Measurements from ENCODE around the gene MTHFSD. TPM values are rescaled to one million over a fixed set of nuclear protein-coding genes. Genes with fewer than 3 reads are reported as not detected.

The MTHFSD gene
- total RNA-seq, 2 experiments from 2014 or later = 28.7 to 29.1 TPM

DNA sequence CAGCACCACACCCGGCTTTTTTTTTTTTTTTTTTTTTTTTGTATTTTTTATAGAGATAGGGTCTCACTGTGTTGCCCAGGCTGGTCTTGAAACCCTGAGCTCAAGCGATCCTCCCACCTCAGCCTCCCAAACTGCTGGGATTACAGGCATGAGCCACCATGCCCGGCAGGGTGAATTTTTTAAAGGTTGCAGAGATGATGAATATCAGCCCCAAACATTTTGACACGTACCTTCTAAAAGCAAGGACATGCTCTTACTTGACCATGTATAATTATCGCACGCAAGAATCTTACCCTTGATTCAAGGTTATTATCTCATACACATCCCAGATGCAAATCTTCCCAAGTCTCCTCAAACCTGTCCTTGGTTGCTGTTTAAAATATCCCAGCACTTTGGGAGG lies 7.3 kb upstream of the MTHFSD start:
- CTCF ChIA-PET = interaction anchor here (0.7 kb wide), 1 partner anchor 1779 kb away, joined by 5 read pairs; no protein-coding TSS in a partner anchor

DNA sequence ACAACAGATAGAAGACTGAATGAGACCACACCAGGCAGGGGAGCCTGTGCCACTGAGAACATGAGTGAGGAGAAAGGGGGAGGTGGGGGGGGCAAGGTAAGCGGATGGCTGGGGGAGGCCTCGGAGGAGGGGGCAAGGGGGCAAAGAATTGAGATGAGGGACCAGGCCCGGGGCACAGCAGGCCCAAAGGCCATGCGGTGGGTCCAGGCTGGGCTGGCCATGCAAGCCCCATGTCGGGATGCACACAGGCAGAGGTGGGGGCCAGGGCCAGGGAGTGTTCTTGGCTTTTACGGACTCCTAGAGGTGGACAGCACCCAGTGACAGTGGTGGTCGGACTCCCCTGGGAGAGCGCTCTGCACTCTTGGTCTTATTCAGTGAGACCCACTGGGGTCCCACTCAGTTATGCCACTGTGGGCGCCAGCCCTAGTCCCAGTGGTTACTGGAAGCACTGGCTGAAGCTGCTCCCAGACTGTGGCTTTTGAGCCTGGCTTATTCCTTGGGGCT lies 4.8 kb upstream of the MTHFSD start:
- peaks cover 25% of the 10 kb centered on the region for H3K27me3 Mint-ChIP-seq

More for the DNA sequence above, 7.3 kb upstream of the MTHFSD start:
- DNase-seq = no peak
- Mint-ChIP-seq H3K36me3 (ENCODE audit: low read depth) (no peaks in the 10 kb centered on the region), H3K4me3 (no peak overlapping the region), H3K4me1 (peaks cover 11% of the 10 kb centered on the region), H3K27ac (no peak overlapping the region), H3K9me3 (no peaks in the 10 kb centered on the region), H3K27me3 (peaks cover 41% of the 10 kb centered on the region)
- POLR2A ChIA-PET = no interaction called here

DNA sequence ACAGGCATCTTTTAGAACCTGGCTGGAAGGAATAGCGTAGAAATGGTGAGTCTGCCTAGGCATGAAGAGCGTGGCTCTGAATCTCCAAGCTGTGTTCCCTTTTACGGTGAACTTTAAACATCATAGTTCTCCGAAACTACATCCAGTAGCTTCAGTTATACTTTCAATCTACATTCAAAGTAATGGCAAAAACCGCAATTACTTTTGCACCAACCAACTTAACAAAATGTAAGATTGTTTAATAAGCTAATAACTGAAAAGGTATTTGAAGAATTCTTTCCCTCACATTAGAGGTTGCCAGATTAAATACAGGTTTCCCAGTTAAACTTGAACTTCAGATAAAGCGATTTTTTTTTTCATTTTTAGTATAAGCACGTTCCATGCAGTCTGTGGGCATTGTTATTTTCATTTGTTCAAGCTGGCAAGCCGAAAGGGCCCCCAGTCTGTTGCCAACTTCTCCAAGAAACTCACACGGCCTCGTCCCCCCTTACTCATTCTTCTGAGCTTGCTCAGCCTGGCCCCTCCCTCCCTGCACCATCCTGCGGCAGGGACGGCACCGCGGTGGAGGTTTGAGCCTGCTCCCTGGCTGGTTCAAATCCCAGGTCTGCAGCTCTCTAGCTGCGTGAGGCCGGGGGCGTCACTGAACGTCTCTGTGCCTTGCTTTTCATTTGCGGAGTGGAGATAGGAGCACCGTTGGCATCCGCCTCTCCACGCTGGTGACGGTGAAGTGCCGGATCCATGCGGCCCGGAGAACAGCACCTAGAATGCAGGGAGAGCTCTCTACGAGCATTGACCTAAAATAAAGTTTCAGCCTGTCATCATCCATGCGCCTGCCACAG lies 3.5 kb upstream of the MTHFSD start:
- Mint-ChIP-seq H3K27ac (no peak overlapping the region), H3K4me3 (no peak overlapping the region), H3K9me3 (no peaks in the 10 kb centered on the region), H3K36me3 (ENCODE audit: low read depth) (peaks cover 6% of the 10 kb centered on the region), H3K27me3 (peaks cover 13% of the 10 kb centered on the region), H3K4me1 (peaks cover 15% of the 10 kb centered on the region)
- ChIA-PET POLR2A (no interaction called here), CTCF (interaction anchor here (0.7 to 1.5 kb wide), 3 partner anchors 13 to 316 kb away, joined by 3 to 5 read pairs (median 4); no protein-coding TSS in a partner anchor)
- no peak for DNase-seq

More for the DNA sequence above, 4.8 kb upstream of the MTHFSD start:
- POLR2A ChIA-PET = no interaction called here
- H3K4me1 Mint-ChIP-seq = peaks cover 13% of the 10 kb centered on the region
- peaks cover 3% of the 10 kb centered on the region for H3K36me3 Mint-ChIP-seq (ENCODE audit: low read depth)
- CTCF ChIA-PET = no interaction called here
- DNase-seq = no peak
- H3K27ac Mint-ChIP-seq = no peak overlapping the region
- H3K4me3 Mint-ChIP-seq = no peak overlapping the region
- no peaks in the 10 kb centered on the region for H3K9me3 Mint-ChIP-seq

DNA sequence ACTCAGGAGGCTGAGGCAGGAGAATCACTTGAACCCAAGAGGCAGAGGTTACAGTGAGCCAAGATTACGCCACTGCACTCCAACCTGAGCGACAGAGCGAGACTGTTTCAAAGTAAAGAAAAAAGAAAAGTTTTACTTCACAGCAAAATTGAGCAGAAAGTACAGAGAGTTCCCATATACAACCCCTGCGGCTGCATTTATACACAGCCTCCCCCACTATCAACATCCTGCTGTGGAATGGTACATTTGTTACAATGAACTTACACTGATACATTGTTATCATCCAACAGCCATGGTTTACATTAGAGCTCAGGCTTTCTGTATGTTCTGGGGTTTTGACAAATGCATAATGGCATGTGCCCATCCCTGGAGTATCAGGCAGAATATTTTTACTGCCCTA lies 2.6 kb upstream of the MTHFSD start:
- H3K4me1 Mint-ChIP-seq = peaks cover 19% of the 10 kb centered on the region
- POLR2A ChIA-PET = no interaction called here
- H3K27me3 Mint-ChIP-seq = peaks cover 11% of the 10 kb centered on the region
- peaks cover 8% of the 10 kb centered on the region for H3K36me3 Mint-ChIP-seq (ENCODE audit: low read depth)
- CTCF ChIA-PET = interaction anchor here (1.5 kb wide), 1 partner anchor 12 kb away, joined by 3 read pairs; no protein-coding TSS in a partner anchor
- no peak for DNase-seq
- no peak overlapping the region for H3K4me3 Mint-ChIP-seq
- H3K9me3 Mint-ChIP-seq = no peaks in the 10 kb centered on the region
- H3K27ac Mint-ChIP-seq = no peak overlapping the region

DNA sequence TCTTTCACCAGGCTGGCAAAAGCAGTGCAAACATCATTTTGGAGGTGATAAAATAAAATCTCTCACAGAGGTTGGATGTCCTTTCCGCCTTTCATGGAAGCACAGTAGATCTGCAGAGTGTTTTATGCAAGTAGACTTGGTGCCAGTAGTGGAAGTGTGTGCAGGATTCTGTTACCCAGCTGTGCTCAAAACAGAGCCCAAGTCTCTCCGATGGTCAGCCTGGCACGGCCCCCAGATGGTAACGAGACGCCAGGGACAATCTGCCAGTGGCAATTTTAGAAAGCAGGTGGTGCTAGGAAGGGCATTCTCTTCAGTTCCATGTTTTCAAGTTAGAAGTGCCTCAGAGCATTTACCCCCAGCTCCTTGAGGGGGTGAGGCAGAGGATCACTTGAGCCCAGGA lies 1.5 kb upstream of the MTHFSD start:
- no peak for DNase-seq
- Mint-ChIP-seq H3K27me3 (peaks cover 11% of the 10 kb centered on the region), H3K4me1 (peaks cover 21% of the 10 kb centered on the region), H3K36me3 (ENCODE audit: low read depth) (peaks cover 8% of the 10 kb centered on the region), H3K9me3 (no peaks in the 10 kb centered on the region), H3K27ac (no peak overlapping the region), H3K4me3 (peak overlapping the region; percentile 93)
- ChIA-PET POLR2A (no interaction called here), CTCF (no interaction called here)

DNA sequence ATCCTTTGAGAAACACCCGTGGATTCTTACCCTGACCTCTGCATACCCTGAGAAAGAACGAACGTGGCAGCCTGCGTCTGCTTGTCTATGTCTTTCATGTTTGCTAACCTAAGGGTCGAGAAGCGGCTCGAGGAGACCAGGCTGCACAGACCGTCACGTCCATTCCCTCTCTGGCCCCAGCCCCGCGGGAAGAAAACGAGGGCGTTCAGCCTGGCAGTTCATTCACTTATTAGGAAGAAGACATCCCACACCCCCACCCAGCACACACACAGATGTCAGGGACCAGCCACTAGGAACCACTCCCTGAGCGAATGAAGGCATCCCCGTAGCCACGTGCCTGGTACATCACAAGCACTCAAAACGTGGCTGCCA lies 655 bp upstream of the MTHFSD start:
- CTCF ChIA-PET = interaction anchor here (0.9 kb wide), 1 partner anchor 36 kb away, joined by 4 read pairs; no protein-coding TSS in a partner anchor
- H3K9me3 Mint-ChIP-seq = no peaks in the 10 kb centered on the region
- POLR2A ChIA-PET = no interaction called here

DNA sequence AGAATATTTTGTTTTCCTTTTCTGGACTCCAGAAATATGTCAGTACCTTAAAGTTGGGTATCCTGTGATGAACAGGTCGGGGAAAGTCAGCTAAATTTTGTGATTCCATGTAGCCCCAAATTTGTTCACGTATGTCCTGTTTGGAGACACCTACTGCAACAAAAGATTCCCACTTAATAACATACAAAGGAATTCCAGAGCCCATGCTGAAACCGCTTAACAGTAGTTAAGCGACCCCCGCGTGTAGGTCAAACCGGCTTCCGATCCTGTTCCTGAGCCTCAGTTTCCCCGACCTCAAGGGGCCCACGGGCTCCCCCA lies 477 bp downstream of the MTHFSD start:
- ChIA-PET POLR2A (no interaction called here), CTCF (no interaction called here)
- H3K9me3 Mint-ChIP-seq = no peaks in the 10 kb centered on the region
- peak overlapping the region; percentile 93 for H3K4me3 Mint-ChIP-seq
- no peak for DNase-seq
- H3K4me1 Mint-ChIP-seq = peaks cover 21% of the 10 kb centered on the region
- H3K27me3 Mint-ChIP-seq = peaks cover 7% of the 10 kb centered on the region
- H3K36me3 Mint-ChIP-seq (ENCODE audit: low read depth) = peaks cover 8% of the 10 kb centered on the region
- H3K27ac Mint-ChIP-seq = peak overlapping the region; percentile 99

More for the DNA sequence above, 655 bp upstream of the MTHFSD start:
- Mint-ChIP-seq H3K4me3 (peak overlapping the region; percentile 93), H3K36me3 (ENCODE audit: low read depth) (peaks cover 8% of the 10 kb centered on the region), H3K27me3 (peaks cover 7% of the 10 kb centered on the region), H3K27ac (peak overlapping the region; percentile 99), H3K4me1 (peaks cover 21% of the 10 kb centered on the region)
- DNase-seq = no peak

DNA sequence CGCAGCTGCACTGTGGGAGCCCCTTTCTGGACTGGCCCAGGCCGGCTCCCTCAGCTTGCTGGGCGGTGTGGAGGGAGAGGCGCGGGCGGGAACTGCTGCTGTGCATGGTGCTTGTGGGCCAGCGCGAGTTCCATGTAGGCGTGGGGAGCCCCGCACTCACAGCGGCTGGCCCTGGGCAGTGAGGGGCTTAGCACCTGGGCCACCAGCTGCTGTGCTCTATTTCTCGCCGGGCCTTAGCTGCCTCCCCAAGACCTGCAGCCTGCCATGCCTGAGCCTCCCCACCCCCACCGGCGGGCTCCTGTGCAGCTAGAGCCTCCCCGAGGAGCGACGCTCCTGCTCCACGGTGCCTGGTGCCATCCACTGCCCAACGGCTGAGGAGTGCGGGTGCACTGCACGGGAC lies 1.7 kb downstream of the MTHFSD start:
- POLR2A ChIA-PET = no interaction called here
- Mint-ChIP-seq H3K27me3 (peaks cover 7% of the 10 kb centered on the region), H3K36me3 (ENCODE audit: low read depth) (peaks cover 8% of the 10 kb centered on the region), H3K27ac (no peak overlapping the region), H3K4me1 (peaks cover 24% of the 10 kb centered on the region), H3K4me3 (peak overlapping the region; percentile 93), H3K9me3 (no peaks in the 10 kb centered on the region)
- CTCF ChIA-PET = no interaction called here
- DNase-seq = no peak

DNA sequence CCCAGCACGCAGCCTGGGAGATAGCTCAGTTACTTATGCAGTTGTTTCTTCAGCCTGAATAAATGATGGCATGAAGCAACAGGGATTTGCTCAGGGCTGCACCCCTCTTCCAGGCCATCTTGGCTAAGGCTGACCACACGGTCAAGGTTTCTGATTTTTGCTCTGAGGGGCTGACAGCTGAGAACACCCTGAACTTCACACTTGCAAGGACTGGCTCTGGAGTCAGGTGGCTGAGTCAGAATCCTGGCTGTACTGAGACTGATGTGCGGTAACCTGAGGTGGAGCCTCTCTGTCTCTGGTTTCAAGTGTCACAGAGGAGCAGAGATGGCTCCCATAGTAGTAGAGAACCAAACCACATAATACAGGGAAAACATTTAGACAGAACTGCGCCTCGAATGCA lies 4.8 kb downstream of the MTHFSD start:
- no peak for DNase-seq
- Mint-ChIP-seq H3K27me3 (no peaks in the 10 kb centered on the region), H3K9me3 (no peaks in the 10 kb centered on the region), H3K36me3 (ENCODE audit: low read depth) (peaks cover 11% of the 10 kb centered on the region), H3K4me3 (no peak overlapping the region), H3K27ac (no peak overlapping the region), H3K4me1 (peaks cover 22% of the 10 kb centered on the region)
- CTCF ChIA-PET = interaction anchor here (2.3 kb wide), 1 partner anchor 14 kb away, joined by 6 read pairs; no protein-coding TSS in a partner anchor
- POLR2A ChIA-PET = no interaction called here

DNA sequence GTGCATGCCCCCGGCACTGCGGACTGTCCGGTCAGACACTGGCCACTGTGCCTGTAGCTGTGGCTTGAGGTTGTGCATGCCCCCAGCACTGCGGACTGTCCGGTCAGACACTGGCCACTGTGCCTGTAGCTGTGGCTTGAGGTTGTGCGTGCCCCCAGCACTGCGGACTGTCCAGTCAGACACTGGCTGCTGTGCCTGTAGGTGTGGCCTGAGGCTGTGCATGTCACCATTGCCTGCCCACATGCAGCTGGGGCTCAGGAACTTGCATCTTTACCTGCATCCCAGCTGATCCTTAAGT lies 5.2 kb downstream of the MTHFSD start:
- CTCF ChIA-PET = interaction anchor here (2.3 kb wide), 1 partner anchor 14 kb away, joined by 6 read pairs; no protein-coding TSS in a partner anchor

DNA sequence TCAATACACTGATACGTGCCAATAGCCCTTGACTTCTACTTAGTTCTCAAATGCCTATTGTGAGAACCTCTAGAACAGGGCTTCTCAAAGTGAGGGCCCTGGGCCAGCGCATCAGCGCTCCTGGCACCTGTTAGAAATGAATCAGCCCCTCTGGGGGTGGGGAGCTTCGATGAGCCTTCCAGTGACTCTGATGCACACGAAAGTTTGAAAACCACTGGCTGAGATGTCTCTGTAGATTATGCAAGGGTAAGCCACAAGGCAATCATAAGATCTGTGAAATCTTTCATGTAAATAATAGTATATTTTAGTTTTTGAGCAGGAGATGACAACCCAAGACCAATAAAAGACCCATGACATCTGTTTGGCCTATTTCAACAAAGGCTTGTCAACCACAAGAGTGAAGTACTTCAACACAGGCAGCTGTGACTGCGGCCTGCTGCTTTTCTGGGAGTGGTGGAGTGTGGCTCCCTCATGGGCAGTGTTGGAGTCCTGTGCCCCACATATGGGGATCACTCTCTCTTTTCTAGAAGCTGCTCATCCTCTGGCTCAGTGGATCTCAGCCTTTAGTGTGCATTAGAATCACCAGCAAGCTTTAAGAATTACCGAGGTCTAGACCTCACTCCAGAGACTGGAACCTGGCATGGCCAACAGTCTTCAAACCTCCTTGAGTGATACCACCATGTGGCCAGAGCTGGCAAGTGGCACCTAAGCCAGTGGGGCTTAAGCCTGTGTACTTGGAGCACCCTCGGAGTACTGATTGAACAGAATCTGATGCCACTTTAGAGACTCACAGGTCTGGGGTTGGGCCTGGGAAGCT lies 5.8 kb downstream of the MTHFSD start:
- Mint-ChIP-seq H3K36me3 (ENCODE audit: low read depth) (peaks cover 15% of the 10 kb centered on the region), H3K27me3 (no peaks in the 10 kb centered on the region), H3K9me3 (no peaks in the 10 kb centered on the region), H3K4me1 (peaks cover 16% of the 10 kb centered on the region), H3K4me3 (no peak overlapping the region), H3K27ac (no peak overlapping the region)
- ChIA-PET CTCF (interaction anchor here (2.3 kb wide), 1 partner anchor 15 kb away, joined by 6 read pairs; no protein-coding TSS in a partner anchor), POLR2A (no interaction called here)
- no peak for DNase-seq

More for the DNA sequence above, 5.2 kb downstream of the MTHFSD start:
- Mint-ChIP-seq H3K4me3 (no peak overlapping the region), H3K27me3 (no peaks in the 10 kb centered on the region), H3K9me3 (no peaks in the 10 kb centered on the region), H3K36me3 (ENCODE audit: low read depth) (peaks cover 12% of the 10 kb centered on the region), H3K4me1 (peaks cover 18% of the 10 kb centered on the region), H3K27ac (no peak overlapping the region)
- DNase-seq = no peak
- POLR2A ChIA-PET = no interaction called here

DNA sequence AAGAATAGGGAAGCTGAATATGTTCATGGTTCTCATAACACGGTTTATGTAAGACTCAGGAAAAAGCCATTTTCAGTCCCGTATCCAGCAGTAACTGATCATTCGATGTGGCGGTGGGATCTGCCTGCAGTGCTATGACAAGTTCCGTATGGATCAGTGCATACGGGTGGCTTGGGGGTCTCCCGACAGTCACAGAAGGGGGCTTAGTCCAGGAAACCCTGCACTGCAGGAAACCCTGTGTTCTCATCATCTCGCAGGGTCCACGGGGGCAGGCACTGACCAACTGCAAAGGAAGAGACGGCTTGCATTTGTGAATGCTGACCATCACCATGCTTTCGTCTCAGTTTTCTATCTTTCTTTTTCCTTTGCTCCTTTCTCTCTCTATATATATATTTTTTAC lies 7.7 kb downstream of the MTHFSD start:
- ChIA-PET POLR2A (no interaction called here), CTCF (no interaction called here)
- H3K27ac Mint-ChIP-seq = no peak overlapping the region
- peaks cover 3% of the 10 kb centered on the region for H3K4me1 Mint-ChIP-seq
- DNase-seq = no peak
- H3K27me3 Mint-ChIP-seq = no peaks in the 10 kb centered on the region
- H3K9me3 Mint-ChIP-seq = no peaks in the 10 kb centered on the region
- H3K4me3 Mint-ChIP-seq = no peak overlapping the region
- peaks cover 10% of the 10 kb centered on the region for H3K36me3 Mint-ChIP-seq (ENCODE audit: low read depth)

DNA sequence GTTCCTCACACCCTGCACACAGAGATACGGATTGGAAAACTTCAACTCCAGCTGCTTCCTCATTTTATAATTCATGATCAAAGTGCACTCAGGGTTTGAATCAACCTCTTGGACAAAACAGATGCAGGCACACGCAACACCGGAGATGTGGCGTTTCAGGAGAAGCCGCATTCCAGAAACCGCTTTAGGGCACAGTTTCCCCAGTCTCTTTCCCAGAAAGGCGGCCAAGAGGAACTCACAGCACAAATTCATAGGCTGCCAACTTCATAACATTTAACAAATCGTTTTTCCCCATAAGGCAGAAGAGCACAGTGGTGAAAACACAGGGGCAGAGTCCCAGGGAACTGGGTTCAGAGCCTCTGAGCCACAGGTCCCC lies 8.4 kb downstream of the MTHFSD start:
- Mint-ChIP-seq H3K27ac (no peak overlapping the region), H3K4me3 (no peak overlapping the region)
- CTCF ChIA-PET = no interaction called here

More for the DNA sequence above, 8.4 kb downstream of the MTHFSD start:
- no peaks in the 10 kb centered on the region for H3K9me3 Mint-ChIP-seq
- no peak for DNase-seq
- H3K4me1 Mint-ChIP-seq = peaks cover 3% of the 10 kb centered on the region
- H3K36me3 Mint-ChIP-seq (ENCODE audit: low read depth) = peaks cover 10% of the 10 kb centered on the region
- POLR2A ChIA-PET = no interaction called here
- H3K27me3 Mint-ChIP-seq = no peaks in the 10 kb centered on the region
